Bronchial epithelial cell (primary cell): ENCODE results near the gene LRRC8D. TPM values are rescaled to one million over a fixed set of nuclear protein-coding genes. Genes with fewer than 3 reads are reported as not detected.

Experiments
- DNase-seq: peaks from one replicate; pipeline ENCODE4 v3.0.0-alpha.2; 2010; ENCODE audit warnings: low read depth
- FAIRE-seq: peaks from 2 replicates; lab custom pipeline; 2011; peaks lifted over from hg19 to GRCh38; lab: Jason Lieb, UNC
- H3K27me3 ChIP-seq: 2 replicates; pipeline ENCODE4 v1.5.1; 2011; ENCODE audit warnings: low read length; ENCODE audit not compliant: control insufficient read depth, insufficient read depth
- H3K36me3 ChIP-seq: 2 replicates; pipeline ENCODE4 v1.5.1; 2011; ENCODE audit warnings: low read length; ENCODE audit not compliant: control insufficient read depth, insufficient read depth
- H3K4me3 ChIP-seq: 2 replicates; pipeline ENCODE4 v1.5.1; 2011; ENCODE audit warnings: mild to moderate bottlenecking, low read depth, low read length, control low read depth
- total RNA-seq: library from RNA; depleted of rRNA; stranded (reverse); fragments of >200 nt; gene quantifications from 2 replicates; pipeline ENCODE4 v1.2.1, GENCODE V29; 2014
- TF ChIP-seq, protein P1 (sequence below): IDR thresholded peaks from 2 replicates; pipeline ENCODE4 v1.5.1; 2011; ENCODE audit warnings: mild to moderate bottlenecking, moderate library complexity, low read length, control low read depth, inconsistent platforms; ENCODE audit not compliant: insufficient read depth, severe bottlenecking

LRRC8D gene
- total RNA-seq, 1 donor from 2014 or later, result 35.8 TPM

DNA sequence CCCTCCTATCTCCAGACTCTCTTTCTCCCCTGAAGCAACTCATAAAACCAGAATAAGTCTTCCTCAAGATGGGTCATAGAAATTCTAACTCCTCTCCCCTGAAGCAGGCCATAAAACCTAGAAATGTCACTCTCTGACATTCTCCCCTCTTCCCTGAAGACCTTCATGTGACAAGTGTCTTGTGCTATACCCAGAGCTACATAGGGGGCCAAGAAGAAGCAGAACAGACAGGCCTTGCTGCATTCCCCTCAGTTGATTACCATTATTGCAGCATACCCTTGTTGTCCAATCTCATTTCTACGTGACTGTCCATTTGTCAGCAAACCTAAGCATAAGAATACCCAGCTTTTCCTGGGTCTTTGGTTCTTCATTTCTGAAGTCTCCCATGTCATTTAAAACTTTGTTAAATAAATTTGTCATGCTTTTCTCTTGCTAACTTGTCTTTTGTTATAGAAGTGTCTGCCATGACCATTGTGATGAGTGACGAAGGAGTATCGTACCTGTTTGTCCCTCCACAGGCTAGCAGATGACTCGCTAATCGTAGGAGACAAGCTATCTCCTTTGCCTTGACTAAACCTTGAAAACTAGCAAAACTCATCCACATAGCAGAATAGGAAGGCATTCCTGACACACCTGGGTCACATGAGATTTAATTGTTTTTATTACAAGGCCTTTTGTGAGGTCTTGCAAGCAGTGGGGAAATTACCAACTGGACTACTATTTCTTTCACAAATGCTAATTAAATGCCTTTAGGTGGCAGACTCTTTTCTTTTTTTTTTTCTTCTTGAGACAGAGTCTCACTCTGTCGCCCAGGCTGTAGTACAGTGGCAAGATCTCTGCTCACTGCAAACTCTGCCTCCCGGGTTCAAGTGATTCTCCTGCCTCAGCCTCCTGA, 134.7 kb downstream of the LRRC8D start:
- Histone ChIP-seq H3K27me3 (no peaks in the 10 kb centered on the region), H3K4me3 (no peak overlapping the region), H3K36me3 (no peaks in the 10 kb centered on the region)
- DNase-seq (no peak), FAIRE-seq (no peak)
- TF ChIP-seq, protein P1, sequence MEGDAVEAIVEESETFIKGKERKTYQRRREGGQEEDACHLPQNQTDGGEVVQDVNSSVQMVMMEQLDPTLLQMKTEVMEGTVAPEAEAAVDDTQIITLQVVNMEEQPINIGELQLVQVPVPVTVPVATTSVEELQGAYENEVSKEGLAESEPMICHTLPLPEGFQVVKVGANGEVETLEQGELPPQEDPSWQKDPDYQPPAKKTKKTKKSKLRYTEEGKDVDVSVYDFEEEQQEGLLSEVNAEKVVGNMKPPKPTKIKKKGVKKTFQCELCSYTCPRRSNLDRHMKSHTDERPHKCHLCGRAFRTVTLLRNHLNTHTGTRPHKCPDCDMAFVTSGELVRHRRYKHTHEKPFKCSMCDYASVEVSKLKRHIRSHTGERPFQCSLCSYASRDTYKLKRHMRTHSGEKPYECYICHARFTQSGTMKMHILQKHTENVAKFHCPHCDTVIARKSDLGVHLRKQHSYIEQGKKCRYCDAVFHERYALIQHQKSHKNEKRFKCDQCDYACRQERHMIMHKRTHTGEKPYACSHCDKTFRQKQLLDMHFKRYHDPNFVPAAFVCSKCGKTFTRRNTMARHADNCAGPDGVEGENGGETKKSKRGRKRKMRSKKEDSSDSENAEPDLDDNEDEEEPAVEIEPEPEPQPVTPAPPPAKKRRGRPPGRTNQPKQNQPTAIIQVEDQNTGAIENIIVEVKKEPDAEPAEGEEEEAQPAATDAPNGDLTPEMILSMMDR, result no peak

DNA sequence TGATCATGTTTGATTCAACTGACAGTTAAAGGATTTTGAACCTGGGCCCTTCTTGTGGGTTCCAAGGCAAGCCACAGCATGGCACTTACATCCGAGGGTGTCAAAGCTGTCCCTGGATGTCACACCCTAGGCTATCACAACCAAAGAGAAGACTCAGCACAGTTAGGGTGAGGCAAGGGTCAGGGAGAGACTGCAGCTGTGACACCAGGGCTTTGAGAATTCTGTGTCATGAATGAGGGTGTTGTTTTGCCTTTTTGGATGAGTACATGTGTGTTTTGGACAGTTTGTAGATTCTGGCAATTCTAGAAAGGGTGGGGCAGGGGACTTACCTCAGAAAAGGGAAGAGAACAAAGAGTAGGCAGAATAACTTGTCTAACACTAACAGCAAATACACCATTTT, 136.3 kb downstream of the LRRC8D start:
- Histone ChIP-seq H3K27me3 (no peaks in the 10 kb centered on the region), H3K4me3 (no peak overlapping the region), H3K36me3 (no peaks in the 10 kb centered on the region)
- TF ChIP-seq, protein P1, result no peak
- FAIRE-seq (peak; percentile 43), DNase-seq (no peak)

DNA sequence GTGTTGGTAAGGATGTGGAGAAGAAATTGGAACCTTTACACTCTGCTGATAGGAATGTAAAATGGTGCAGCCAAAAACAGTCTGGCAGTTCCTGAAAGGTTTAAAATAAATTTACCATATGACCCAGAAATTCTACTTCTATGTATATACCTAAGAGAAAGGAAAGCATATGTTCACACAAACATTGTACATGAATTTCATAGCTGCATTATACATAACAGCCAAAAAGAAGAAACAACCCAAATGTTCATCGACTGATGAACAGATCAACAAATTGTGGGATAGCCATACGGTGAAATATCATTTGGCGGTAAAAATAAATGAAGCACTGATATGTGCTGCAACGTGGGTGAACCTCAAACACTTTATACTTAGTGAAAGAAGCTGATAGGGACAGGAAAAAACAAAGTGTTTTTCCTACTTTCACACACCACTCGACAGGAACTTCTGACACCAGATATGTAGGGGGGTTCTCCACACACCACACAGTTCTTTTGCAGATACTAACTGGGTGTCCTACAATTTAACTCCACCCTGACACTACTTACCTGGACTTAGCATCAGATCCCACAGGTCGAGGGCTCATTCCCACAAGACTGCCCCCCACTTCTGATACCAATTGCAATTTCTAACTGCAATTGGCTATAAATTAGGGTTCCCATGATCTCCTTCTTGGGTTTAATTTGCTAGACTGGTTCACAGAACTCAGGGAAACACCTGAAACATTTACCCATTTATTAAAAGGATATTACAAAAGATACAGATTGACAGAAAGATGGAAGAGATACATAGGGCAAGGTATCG, 138.2 kb downstream of the LRRC8D start:
- no peaks in the 10 kb centered on the region for H3K36me3 ChIP-seq
- TF ChIP-seq, protein P1, result no peak
- FAIRE-seq (no peak), DNase-seq (no peak)
- H3K4me3 ChIP-seq, result no peak overlapping the region
- no peaks in the 10 kb centered on the region for H3K27me3 ChIP-seq

DNA sequence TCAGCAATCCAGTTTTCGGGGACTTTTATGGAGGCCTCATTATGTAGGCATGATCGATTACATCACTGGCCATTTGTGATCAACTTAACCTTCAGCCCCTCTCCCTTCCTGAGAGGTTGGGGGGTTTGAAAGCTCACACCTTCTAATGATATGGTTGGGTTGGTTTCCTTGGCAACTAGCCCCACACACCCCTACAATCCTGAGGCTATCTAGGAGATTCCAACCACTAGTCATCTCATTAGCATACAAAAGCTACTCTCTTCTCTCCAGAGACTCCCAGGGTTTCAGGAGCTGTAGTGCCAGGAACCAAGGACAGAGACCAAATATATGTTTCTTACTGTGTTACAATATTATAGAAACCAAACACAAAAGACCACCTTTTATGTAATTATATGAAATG, 138.9 kb downstream of the LRRC8D start:
- TF ChIP-seq, protein P1, result no peak
- FAIRE-seq, result no peak
- Histone ChIP-seq H3K27me3 (no peaks in the 10 kb centered on the region), H3K36me3 (no peaks in the 10 kb centered on the region), H3K4me3 (no peak overlapping the region)
- DNase-seq, result no peak

DNA sequence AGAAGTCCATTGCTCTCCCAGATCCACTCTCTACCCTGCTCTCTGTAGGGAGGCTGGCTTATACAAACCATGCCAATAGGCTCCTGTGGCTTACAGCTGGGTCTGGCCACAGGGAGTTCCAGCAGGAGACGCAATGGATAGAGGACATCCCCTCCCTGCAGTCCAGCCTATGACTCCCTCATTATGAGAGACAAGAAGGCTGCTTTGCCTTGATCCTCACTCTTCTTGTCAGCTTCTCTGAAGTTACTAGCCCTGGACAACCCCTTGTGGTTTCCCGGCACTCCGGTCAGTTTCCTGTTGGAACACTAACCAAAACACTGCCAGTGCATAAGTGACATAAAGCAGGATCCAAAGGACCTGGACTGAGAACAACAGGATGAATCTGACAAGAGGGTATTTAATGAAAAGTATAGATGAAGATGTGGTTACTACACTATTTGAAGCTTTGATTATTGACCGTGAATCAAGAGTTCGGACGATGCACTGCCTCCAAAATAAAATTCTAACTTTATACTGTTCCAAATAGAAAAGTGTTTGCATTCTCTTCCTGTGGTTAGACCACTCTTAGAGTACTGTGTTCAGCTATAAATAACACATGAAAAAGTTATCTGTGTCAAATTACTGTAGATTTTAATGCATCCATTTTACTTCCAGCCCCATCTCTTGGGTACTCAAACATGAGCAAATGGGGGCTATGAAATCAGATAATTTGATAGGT, 141.4 kb downstream of the LRRC8D start:
- no peak for DNase-seq
- FAIRE-seq, result no peak
- TF ChIP-seq, protein P1, result no peak
- Histone ChIP-seq H3K27me3 (no peaks in the 10 kb centered on the region), H3K4me3 (no peak overlapping the region), H3K36me3 (no peaks in the 10 kb centered on the region)
